ENCODE measurements around the gene LRCOL1. TPM values are rescaled to one million over a fixed set of nuclear protein-coding genes. Genes with fewer than 3 reads are reported as not detected.

Gene LRCOL1
- total and polyA plus RNA-seq, 10 of the 15 experiments (the other 5 are each of a cell fraction or from before 2014, with no cell fraction given), result not detected

GRCh38 chr12:132561427-132562156, 48.8 kb downstream of the LRCOL1 start (continued):
- TF ChIP-seq NKRF (conservative IDR thresholded peaks at IDR 0.05), result no peak
- TF ChIP-seq ELK1 (IDR thresholded peaks at IDR 0.05; ENCODE audit: low read depth, low read length), result no peak
- TF ChIP-seq KDM1A (IDR thresholded peaks at IDR 0.05; ENCODE audit: borderline replicate concordance), result no peak
- no peak for TF ChIP-seq EZH2 (IDR thresholded peaks at IDR 0.05; ENCODE audit: borderline replicate concordance, control insufficient read depth, low read depth, low read length)
- peak; percentile 20; the same call in 1 of the 2 replicates for TF ChIP-seq SMC3 (IDR thresholded peaks at IDR 0.05; ENCODE audit: borderline replicate concordance, low read length)

- no TSS peak for BruUV-seq (replicated peaks)
- CTCF ChIA-PET, result interaction anchor here (0.6 to 2.6 kb wide), 8 partner anchors 11 to 945 kb away, joined by 3 to 19 read pairs (median 4); no protein-coding TSS in a partner anchor
- H3K79me2 ChIP-seq (ENCODE audit: control insufficient read depth, insufficient read depth, low read length), result no peaks in the 10 kb centered on the region
- peak; percentile 41 for FAIRE-seq
- peaks cover 6% of the 10 kb centered on the region; the same call in 1 of the 2 replicates for H3K4me1 ChIP-seq (ENCODE audit: control insufficient read depth, insufficient read depth, low read length)
- WGBS (ENCODE audit: insufficient coverage, insufficient replicate concordance, low lambda C conversion rate, missing lambda C conversion rate), result 3% methylated on average over 43 of the region's 49 CpGs
- no peaks in the 10 kb centered on the region for H3K36me3 ChIP-seq (ENCODE audit: control insufficient read depth in 2 of 2, insufficient read depth in 2 of 2, low read length in 1 of 2)
- peak; percentile 12 for DNase-seq (ENCODE audit: low read depth, low spot score)
- H3K27me3 ChIP-seq (replicated peaks in 1 of 2; ENCODE audit: control insufficient read depth in 2 of 2, insufficient read depth in 2 of 2, low read length in 1 of 2), result no peaks in the 10 kb centered on the region; a peak in 1 of 4 replicates
- POLR2A ChIA-PET, result no interaction called here
- H3K4me3 ChIP-seq, result peak overlapping the region; percentile 67
- no peak overlapping the region for H3K27ac ChIP-seq (ENCODE audit: control insufficient read depth, insufficient read depth)
- ATAC-seq, result peak; percentile 83
- no peaks in the 10 kb centered on the region for H4K20me1 ChIP-seq (ENCODE audit: control insufficient read depth, insufficient read depth)
- RAD21 ChIA-PET (ENCODE audit: unreplicated experiment), result interaction anchor here (0.5 to 1.2 kb wide), 4 partner anchors 9 to 407 kb away, joined by 3 to 16 read pairs (median 4); no protein-coding TSS in a partner anchor
- no peaks in the 10 kb centered on the region for H3K9me3 ChIP-seq (replicated peaks; ENCODE audit: control insufficient read depth, insufficient read depth, low read length)
- in situ Hi-C loops (cut with MboI), result no loop called here
- SMC1A ChIA-PET (ENCODE audit: uncharacterized antibody, unreplicated experiment), result interaction anchor here (1.3 kb wide), 1 partner anchor 146 kb away, joined by 8 read pairs; no protein-coding TSS in a partner anchor
- H3K9ac ChIP-seq (ENCODE audit: control insufficient read depth, insufficient read depth, low read length), result peak overlapping the region; percentile 39; the same call in 1 of the 2 replicates
- intact Hi-C loops (cut with micrococcal nuclease; ENCODE audit: unreplicated experiment), result loop anchor here (1.0 to 5.0 kb wide), 2 partner anchors 146 to 409 kb away; no protein-coding TSS in a partner anchor
- peak overlapping the region; percentile 85 for H3K4me2 ChIP-seq (ENCODE audit: control insufficient read depth, insufficient read depth)
- no peak overlapping the region for H2AFZ ChIP-seq (ENCODE audit: control insufficient read depth, low read depth, low read length)
- no peak for TF ChIP-seq TARDBP (IDR thresholded peaks at IDR 0.05; ENCODE audit: borderline replicate concordance)
- no peak for TF ChIP-seq GABPA (IDR thresholded peaks at IDR 0.05; ENCODE audit: low read depth)
- no peak for TF ChIP-seq SPI1 (IDR thresholded peaks at IDR 0.05; ENCODE audit: borderline replicate concordance, insufficient read depth, low read depth, low read length)
- TF ChIP-seq PAX5 (IDR thresholded peaks at IDR 0.05; ENCODE audit: borderline replicate concordance, low read depth, low read length), result peak; percentile 66; the same call in 1 of the 2 replicates
- no peak for TF ChIP-seq BCL11A (IDR thresholded peaks at IDR 0.05; ENCODE audit: low read depth, low read length)
- TF ChIP-seq ETV6 (conservative IDR thresholded peaks at IDR 0.05 in 1 of 2, IDR thresholded peaks at IDR 0.05 in 1 of 2; ENCODE audit: borderline replicate concordance in 1 of 2, low read depth in 1 of 2), result no peak
- TF ChIP-seq E2F8 (IDR thresholded peaks at IDR 0.05; ENCODE audit: low read depth, partially characterized antibody), result no peak
- TF ChIP-seq PML (IDR thresholded peaks at IDR 0.05; ENCODE audit: low read length), result no peak
- TF ChIP-seq POU2F2 (IDR thresholded peaks at IDR 0.05; ENCODE audit: borderline replicate concordance, low read depth, low read length), result no peak
Measured at GRCh38 chr12:132560614-132561426, 49.6 kb downstream of the LRCOL1 start.
